SK-N-SH (cell line): ENCODE data around the gene TRAK1. TPM values are rescaled to one million over a fixed set of nuclear protein-coding genes. Genes with fewer than 3 reads are reported as not detected.

Experiments used
- CTCF ChIA-PET: fragments of 300-600, 350-600 bp; formaldehyde crosslinking; extraction: SDS; loops from one replicate; lab custom pipeline; 2021; lab: Yijun Ruan, JAX
- POLR2A ChIA-PET: fragments of 350-600 bp; sonication (Branson Sonifier 250); formaldehyde crosslinking; extraction: SDS; loops from one replicate; lab custom pipeline; 2020; ENCODE audit warnings: antibody characterized with exemption, inconsistent platforms; lab: Yijun Ruan, JAX
- DNase-seq: peaks from one replicate; pipeline ENCODE4 v3.0.0; 2012
- H2AFZ ChIP-seq: fragments of 200-600 bp; sonication (generic); 2 replicates; pipeline ENCODE4 v1.8.1; 2016; ENCODE audit warnings: antibody characterized with exemption, mild to moderate bottlenecking, low read depth
- H3F3A ChIP-seq: fragments of 200-600 bp; sonication (generic); replicated peaks from 2 replicates; pipeline ENCODE3; 2016; ENCODE audit warnings: antibody characterized with exemption, mild to moderate bottlenecking; ENCODE audit not compliant: insufficient read depth
- H3K27ac ChIP-seq, 2 experiments: fragments of 200-500 bp in 1 of 2; fragments of 200-600 bp in 1 of 2; sonication (Bioruptor generic) in 1 of 2; sonication (generic), shearing (Covaris generic) in 1 of 2; 2 replicates each; pipeline versions ENCODE4 v1.5.1 to v1.6.1; 2014 to 2016; ENCODE audit warnings: low read depth in 2 of 2, inconsistent platforms in 1 of 2, low read length in 1 of 2, mild to moderate bottlenecking in 1 of 2, mixed read lengths in 1 of 2
- H3K27me3 ChIP-seq: fragments of 200-600 bp; sonication (generic), shearing (Covaris generic); 2 replicates; pipeline ENCODE4 v1.6.1; 2016; ENCODE audit warnings: mixed run types; ENCODE audit not compliant: insufficient read depth
- H3K36me3 ChIP-seq, 2 experiments: fragments of 200-500 bp in 1 of 2; fragments of 200-600 bp in 1 of 2; sonication (Bioruptor generic) in 1 of 2; sonication (generic) in 1 of 2; replicated peaks in 1 of 2; 2 replicates each; pipeline versions ENCODE3 to v1.5.1; 2014 to 2016; ENCODE audit warnings: low read length in 1 of 2, mild to moderate bottlenecking in 1 of 2; ENCODE audit not compliant: insufficient read depth in 2 of 2, control insufficient read depth in 1 of 2
- H3K4me1 ChIP-seq, 2 experiments: fragments of 200-500 bp in 1 of 2; fragments of 200-600 bp in 1 of 2; sonication (Bioruptor generic) in 1 of 2; sonication (generic), shearing (Covaris generic) in 1 of 2; 2 replicates each; pipeline versions ENCODE4 v1.5.1 to v1.6.1; 2014 to 2016; ENCODE audit warnings: low read depth in 1 of 2, low read length in 1 of 2, mixed run types in 1 of 2; ENCODE audit not compliant: insufficient read depth in 2 of 2, control insufficient read depth in 1 of 2
- H3K4me2 ChIP-seq: fragments of 200-600 bp; sonication (generic), shearing (Covaris generic); 2 replicates; pipeline ENCODE4 v1.6.1; 2017; ENCODE audit warnings: mixed run types
- H3K4me3 ChIP-seq, 2 experiments: fragments of 200-500 bp in 1 of 2; fragments of 200-600 bp in 1 of 2; sonication (Bioruptor generic) in 1 of 2; sonication (generic), shearing (Covaris generic) in 1 of 2; 2 replicates each; pipeline versions ENCODE4 v1.5.1 to v1.8.1; 2014 to 2016; ENCODE audit warnings: low read depth in 2 of 2, inconsistent platforms in 1 of 2, low read length in 1 of 2, mild to moderate bottlenecking in 1 of 2, mixed read lengths in 1 of 2, moderate library complexity in 1 of 2
- H3K79me2 ChIP-seq: fragments of 200-600 bp; sonication (generic); 2 replicates; pipeline ENCODE4 v1.8.1; 2017; ENCODE audit warnings: mild to moderate bottlenecking; ENCODE audit not compliant: insufficient read depth
- H3K9ac ChIP-seq: fragments of 200-600 bp; sonication (generic); 2 replicates; pipeline ENCODE4 v1.6.1; 2017; ENCODE audit warnings: mixed run types
- H3K9me2 ChIP-seq: fragments of 200-600 bp; sonication (generic); 2 replicates; pipeline ENCODE4 v1.6.1; 2017; ENCODE audit warnings: mixed run types
- H3K9me3 ChIP-seq: fragments of 200-600 bp; sonication (generic); 2 replicates; pipeline ENCODE4 v1.6.1; 2017; ENCODE audit warnings: mixed run types, mild to moderate bottlenecking, moderate library complexity
- H4K20me1 ChIP-seq: fragments of 200-600 bp; sonication (generic); 2 replicates; pipeline ENCODE4 v1.6.1; 2017; ENCODE audit warnings: mild to moderate bottlenecking, mixed run types; ENCODE audit not compliant: insufficient read depth
- CHD2 ChIP-seq: fragments of 150-350 bp; IDR thresholded peaks from 2 replicates; pipeline ENCODE4 v1.6.1; 2018; ENCODE audit warnings: low read length; ENCODE audit not compliant: partially characterized antibody
- CTCF ChIP-seq: fragments of 200-600 bp; sonication (generic); IDR thresholded peaks from 2 replicates; pipeline ENCODE4 v1.6.1; 2017; ENCODE audit warnings: antibody characterized with exemption, mild to moderate bottlenecking, moderate library complexity
- ELF1 ChIP-seq: IDR thresholded peaks from 2 replicates; pipeline ENCODE4 v1.4.0; 2012
- EZH2phosphoT487 ChIP-seq: fragments of 200-600 bp; sonication (generic); IDR thresholded peaks from 2 replicates; pipeline ENCODE4 v1.6.1; 2017; ENCODE audit warnings: low read depth, mixed run types, mild to moderate bottlenecking, antibody characterized with exemption, moderate library complexity, borderline replicate concordance
- FOSL2 ChIP-seq: IDR thresholded peaks from 2 replicates; pipeline ENCODE4 v1.4.0; 2012; ENCODE audit warnings: low read depth, mild to moderate bottlenecking, moderate library complexity, borderline replicate concordance
- GABPA ChIP-seq: IDR thresholded peaks from 2 replicates; pipeline ENCODE4 v1.4.0; 2012; ENCODE audit warnings: low read depth, mild to moderate bottlenecking
- GATA2 ChIP-seq: sonication (generic); formaldehyde crosslinking; IDR thresholded peaks from 2 replicates; pipeline ENCODE4 v1.5.0; 2020; ENCODE audit warnings: mild to moderate bottlenecking, missing genetic modification reagents
- IRF3 ChIP-seq: fragments of 150-350 bp; IDR thresholded peaks from 2 replicates; pipeline ENCODE4 v1.6.1; 2016; ENCODE audit warnings: mild to moderate bottlenecking, low read depth, low read length
- JUND ChIP-seq: IDR thresholded peaks from 2 replicates; pipeline ENCODE4 v1.4.0; 2012
- MAX ChIP-seq: IDR thresholded peaks from 2 replicates; pipeline ENCODE4 v1.4.0; 2012; ENCODE audit warnings: low read depth
- MEF2A ChIP-seq: IDR thresholded peaks from 2 replicates; pipeline ENCODE4 v1.4.0; 2012; ENCODE audit warnings: low read depth, borderline replicate concordance
- NFIC ChIP-seq: IDR thresholded peaks from 2 replicates; pipeline ENCODE4 v1.4.0; 2012; ENCODE audit warnings: borderline replicate concordance
- PBX3 ChIP-seq: IDR thresholded peaks from 2 replicates; pipeline ENCODE4; 2012
- RCOR1 ChIP-seq: fragments of 150-350 bp; IDR thresholded peaks from 2 replicates; pipeline ENCODE4 v1.6.1; 2017; ENCODE audit warnings: antibody characterized with exemption, low read length
- REST ChIP-seq: IDR thresholded peaks from 2 replicates; pipeline ENCODE4 v1.6.1; 2012; ENCODE audit warnings: mild to moderate bottlenecking, low read depth, low read length, moderate library complexity
- RFX5 ChIP-seq: IDR thresholded peaks from 2 replicates; pipeline ENCODE4 v1.6.1; 2012; ENCODE audit warnings: mild to moderate bottlenecking, improper control_type of control experiment, low read length
- SMC3 ChIP-seq: IDR thresholded peaks from 2 replicates; pipeline ENCODE4 v1.6.1; 2012; ENCODE audit warnings: low read depth, low read length, improper control_type of control experiment
- TEAD4 ChIP-seq: IDR thresholded peaks from 2 replicates; pipeline ENCODE4 v1.4.0; 2012; ENCODE audit warnings: mild to moderate bottlenecking, borderline replicate concordance; ENCODE audit not compliant: insufficient read depth
- USF1 ChIP-seq: IDR thresholded peaks from 2 replicates; pipeline ENCODE4 v1.4.0; 2012; ENCODE audit warnings: low read depth, borderline replicate concordance
- YY1 ChIP-seq: IDR thresholded peaks from 2 replicates; pipeline ENCODE4 v1.4.0; 2012; ENCODE audit warnings: low read depth, mild to moderate bottlenecking
- WGBS: methylation state at CpG from one replicate; pipeline ENCODE4 v1.1.6; 2017; ENCODE audit warnings: low lambda C conversion rate; 5-methylcytosine and 5-hydroxymethylcytosine counted together
- polyA plus RNA-seq, 3 experiments: library from polyadenylated mRNA; depleted of rRNA; stranded (reverse); fragments of >200 nt; gene quantifications; 2 replicates each; pipeline ENCODE4 v1.2.3, GENCODE V29; 2012

TRAK1 gene
- polyA plus RNA-seq, 1 of the 3 experiments (the other 2 are of a cell fraction) = 12.5 TPM

- H3K4me3 ChIP-seq = no peak overlapping the region
- H3K4me2 ChIP-seq = no peak overlapping the region
- no peaks in the 10 kb centered on the region for H3K9me3 ChIP-seq
- H2AFZ ChIP-seq = no peak overlapping the region
- H3K9ac ChIP-seq = no peak overlapping the region
- H3K79me2 ChIP-seq = no peaks in the 10 kb centered on the region
- H3K9me2 ChIP-seq = no peaks in the 10 kb centered on the region
- DNase-seq = no peak
- H3K27ac ChIP-seq = peak overlapping the region in 1 of 2 experiments; percentile 29; a peak in 1 of 4 replicates
- H3K27me3 ChIP-seq = no peaks in the 10 kb centered on the region
- CTCF ChIA-PET = interaction anchor here (0.6 to 1.9 kb wide), 6 partner anchors 8 to 1563 kb away, joined by 3 to 8 read pairs (median 4); no protein-coding TSS in a partner anchor
- no peaks in the 10 kb centered on the region for H3K36me3 ChIP-seq
- POLR2A ChIA-PET = no interaction called here
- peaks cover 3% of the 10 kb centered on the region; the same call in 1 of the 2 replicates for H4K20me1 ChIP-seq
- WGBS = 85% methylated on average over 7 of the region's 7 CpGs
- peaks cover 0 to 11% of the 10 kb centered on the region in 2 experiments; a peak in 2 of 4 replicates for H3K4me1 ChIP-seq
- no peak for TF ChIP-seq YY1
- no peak for TF ChIP-seq NFIC
- no peak for TF ChIP-seq ELF1
- no peak for TF ChIP-seq MEF2A
- no peak for TF ChIP-seq GATA2
- TF ChIP-seq RCOR1 = no peak
- TF ChIP-seq MAX = no peak
- no peak for TF ChIP-seq REST
- no peak for TF ChIP-seq RFX5
- no peak for TF ChIP-seq JUND
- TF ChIP-seq USF1 = no peak
- no peak for TF ChIP-seq EZH2phosphoT487
- no peak for TF ChIP-seq PBX3
- TF ChIP-seq CTCF = no peak
- TF ChIP-seq CHD2 = no peak
- no peak for TF ChIP-seq GABPA
- TF ChIP-seq FOSL2 = no peak
- TF ChIP-seq SMC3 = no peak
- TF ChIP-seq TEAD4 = no peak
- no peak for TF ChIP-seq IRF3
- peaks cover 2% of the 10 kb centered on the region for H3F3A ChIP-seq
These were observed 52.3 kb downstream of the TRAK1 start for GRCh38 chr3:42143440-42143839.
